Stimulated activated CD4-positive, alpha-beta T cell treated with anti-CD3 and anti-CD28 coated beads, Interleukin-1b, Interleukin-23, amount 100 ng/mL, for 24 hours (primary cell): ENCODE results near the gene MRPL21.

Experiments
- DNase-seq, 4 experiments: peaks; one replicate each; pipeline ENCODE4 v3.0.0-alpha.2; 2020; ENCODE audit warnings: low read depth in 4 of 4, low spot score in 1 of 4

MRPL21 gene

GRCh38 chr11:68843052-68843561 is 60.5 kb downstream of the MRPL21 start:
- DNase-seq, result no peak

- DNase-seq, result no peak
Measured at GRCh38 chr11:68842427-68843051, 61.1 kb downstream of the MRPL21 start.

DNA sequence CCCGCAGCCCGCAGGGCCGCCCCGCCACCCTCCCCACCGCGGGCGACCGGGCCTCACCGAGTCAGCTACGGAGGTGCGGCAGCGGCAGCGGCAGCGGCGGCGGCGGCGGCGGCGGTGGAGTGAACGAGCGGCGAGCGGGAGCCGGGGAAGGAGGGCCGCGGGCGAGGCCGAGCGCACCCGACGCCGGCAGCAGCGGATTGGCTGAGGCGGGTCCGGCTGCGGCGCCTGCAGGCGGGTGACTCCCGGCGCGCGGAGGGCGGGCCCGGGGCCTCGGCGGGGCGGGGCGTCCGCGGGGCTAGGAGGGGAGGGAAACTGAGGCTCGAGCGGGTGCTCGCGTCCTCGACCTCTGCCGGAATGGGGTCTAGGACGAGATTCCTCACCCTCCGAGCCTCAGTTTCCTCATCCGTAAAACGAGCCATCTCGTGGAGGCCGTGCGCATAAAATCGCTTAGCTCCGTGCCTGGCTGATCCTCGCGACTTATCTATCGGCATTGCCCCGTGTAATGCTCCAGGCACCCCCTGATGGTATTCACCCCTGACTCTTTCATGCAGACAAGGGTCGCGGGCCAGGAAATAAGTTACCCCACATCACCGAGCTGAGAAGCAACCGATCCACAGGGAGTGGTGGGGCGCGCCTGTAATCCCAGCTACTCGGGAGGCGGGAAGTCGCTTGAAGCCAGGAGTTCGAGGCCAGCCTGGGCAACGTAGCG is 61.8 kb downstream of the MRPL21 start, which contains the start of gene CPT1A:
TSS of gene CPT1A (minus strand) at position 199 of the 709 bp plus-strand sequence. CDS start 26,442 bp downstream, outside the sequence.
- peak in 3 of 4 experiments; percentile 38 to 65 (median 46) for DNase-seq
